Aorta (tissue), 5 donors: ENCODE data around the gene CXXC1. TPM values are rescaled to one million over a fixed set of nuclear protein-coding genes. Genes with fewer than 3 reads are reported as not detected.
"Not testable (repeated sequence)": the region's sequence is repeated elsewhere in the genome, so short reads cannot be mapped to it uniquely, and the experiment has no call there.

Source experiments
- ATAC-seq: fragments of 200-7000 bp; cut with Tn5 transposase; one replicate; pipeline ENCODE4 v1.9.1; 2022; ENCODE audit warnings: moderate library complexity; ENCODE audit not compliant: low FRiP score
- DNase-seq, 2 donors: peaks; one replicate each; pipeline ENCODE4 v3.0.0-alpha.2; 2020
- H3K27ac ChIP-seq, 2 donors: one replicate each; pipeline ENCODE4 v1.5.1; 2013; ENCODE audit warnings: low read length in 2 of 2, mild to moderate bottlenecking in 2 of 2, moderate library complexity in 2 of 2, control low read depth in 1 of 2, inconsistent platforms in 1 of 2, low read depth in 1 of 2
- H3K27me3 ChIP-seq, 2 donors: one replicate each; pipeline ENCODE4 v1.6.1; 2013; ENCODE audit warnings: control low read depth in 1 of 2, low read length in 1 of 2, mild to moderate bottlenecking in 1 of 2, moderate library complexity in 1 of 2; ENCODE audit not compliant: insufficient read depth in 2 of 2, control insufficient read depth in 1 of 2
- H3K36me3 ChIP-seq, 2 donors: one replicate each; pipeline ENCODE4 v1.6.1; 2013; ENCODE audit warnings: control low read depth in 1 of 2, low read length in 1 of 2, mild to moderate bottlenecking in 1 of 2; ENCODE audit not compliant: insufficient read depth in 2 of 2, control insufficient read depth in 1 of 2
- H3K4me1 ChIP-seq, 2 donors: one replicate each; pipeline ENCODE4 v1.6.1; 2013; ENCODE audit warnings: low read length in 2 of 2, control low read depth in 1 of 2, mild to moderate bottlenecking in 1 of 2, moderate library complexity in 1 of 2; ENCODE audit not compliant: insufficient read depth in 2 of 2, control insufficient read depth in 1 of 2
- H3K4me3 ChIP-seq, 2 donors: one replicate each; pipeline ENCODE4 v1.5.1; 2013; ENCODE audit warnings: low read length in 2 of 2, control low read depth in 1 of 2, mild to moderate bottlenecking in 1 of 2
- H3K9me3 ChIP-seq: one replicate; pipeline ENCODE4 v1.6.1; 2013; ENCODE audit warnings: mild to moderate bottlenecking, low read length; ENCODE audit not compliant: control insufficient read depth
- WGBS, 2 donors: extraction: QIAGEN DNeasy Blood & Tissue Kit; methylation state at CpG; one replicate each; pipeline ENCODE4 v1.1.7; 2013; 5-methylcytosine and 5-hydroxymethylcytosine counted together
- intact Hi-C, 2 donors: fragments of 100-400 bp; cut with DNase I; formaldehyde crosslinking; loops; one replicate each; pipeline versions ENCODE4 v1.14.2 to v1.15.0; 2022
- polyA plus RNA-seq, 2 donors: library from polyadenylated mRNA; stranded (reverse); fragments of 200-250 nt; gene quantifications; one replicate each; pipeline ENCODE4 v1.2.3, GENCODE V29; 2013
- total RNA-seq, 2 donors: library from RNA; stranded (reverse); fragmentation: NEBNext Ultra II Directional; extraction: Animal tissue kit (Norgen Biotek cat#: 25700); gene quantifications; one replicate each; pipeline ENCODE4 v1.2.1, GENCODE V29; 2021
- donor health status: healthy with polysubstance abuse.
- donor health status: Bipolar disorder and iron deficiency.
- donor health status: DM: no; HTN: no; CAD: no.
- donor health status: DM: no; HTN: no; CAD: no.
- donor health status: DM: yes; HTN: yes; CAD: no.

The CXXC1 gene
- total and polyA plus RNA-seq, 4 donors, result 33.2 to 169 (median 64.1) TPM

GRCh38 chr18:50299626-50300388 lies 12.3 kb upstream of the CXXC1 start:
- Histone ChIP-seq H3K27ac (no peak overlapping the region), H3K4me1 (no peaks in the 10 kb centered on the region), H3K27me3 (no peaks in the 10 kb centered on the region), H3K4me3 (no peak overlapping the region), H3K9me3 (peaks cover 1% of the 10 kb centered on the region), H3K36me3 (no peaks in the 10 kb centered on the region)
- WGBS, 2 donors, result 64 to 73% methylated on average over 7 of the region's 7 CpGs
- no peak for DNase-seq
- no peak for ATAC-seq
- intact Hi-C loops, result no loop called here

- 20 to 21% methylated on average over 41 to 49 of the region's 49 CpGs for WGBS, 2 donors
- DNase-seq, result peak in 1 of 2 donors; percentile 76
- H3K27ac ChIP-seq, result no peak overlapping the region
Observed at GRCh38 chr18:50298443-50299284, 11.2 kb upstream of the CXXC1 start.

GRCh38 chr18:50297621-50298442 lies 10.3 kb upstream of the CXXC1 start:
- Histone ChIP-seq H3K9me3 (peaks cover 1% of the 10 kb centered on the region), H3K36me3 (no peaks in the 10 kb centered on the region), H3K4me3 (peak overlapping the region in 1 of 2 donors; percentile 12), H3K4me1 (no peaks in the 10 kb centered on the region), H3K27ac (no peak overlapping the region), H3K27me3 (no peaks in the 10 kb centered on the region)
- ATAC-seq (peak; percentile 87), DNase-seq (peak; percentile 91)
- 9% methylated on average over 27 to 28 of the region's 28 CpGs for WGBS, 2 donors
- intact Hi-C loops, result no loop called here

More at GRCh38 chr18:50298443-50299284, 11.2 kb upstream of the CXXC1 start:
- H3K4me3 ChIP-seq, result no peak overlapping the region
- intact Hi-C loops, result no loop called here
- no peaks in the 10 kb centered on the region for H3K36me3 ChIP-seq
- no peak for ATAC-seq
- H3K4me1 ChIP-seq, result no peaks in the 10 kb centered on the region
- peaks cover 1% of the 10 kb centered on the region for H3K9me3 ChIP-seq
- H3K27me3 ChIP-seq, result no peaks in the 10 kb centered on the region

- intact Hi-C loops, result no loop called here
- Histone ChIP-seq H3K27me3 (no peaks in the 10 kb centered on the region), H3K4me3 (no peak overlapping the region), H3K36me3 (no peaks in the 10 kb centered on the region), H3K4me1 (no peaks in the 10 kb centered on the region), H3K27ac (no peak overlapping the region), H3K9me3 (no peaks in the 10 kb centered on the region)
- no peak for ATAC-seq
- no peak for DNase-seq
- 88 to 90% methylated on average over 1 of the region's 1 CpG for WGBS, 2 donors
Observed at GRCh38 chr18:50293039-50293438, 5.5 kb upstream of the CXXC1 start.

- Histone ChIP-seq H3K36me3 (peaks cover 0 to under 1% of the 10 kb centered on the region in 2 donors), H3K9me3 (no peaks in the 10 kb centered on the region), H3K27ac (no peak overlapping the region), H3K4me1 (no peaks in the 10 kb centered on the region), H3K4me3 (no peak overlapping the region), H3K27me3 (no peaks in the 10 kb centered on the region)
- DNase-seq, result no peak
- WGBS, 2 donors, result 87 to 89% methylated on average over 4 of the region's 4 CpGs
- intact Hi-C loops, result loop anchor here (10.0 kb wide), 4 partner anchors 86 to 906 kb away; partner anchors contain the start of genes SKA1 (in 2 of the 2), ACAA2 (in 1 of the 2), MEX3C (in 1 of the 2) and RPL17 (in 1 of the 2)
- no peak for ATAC-seq
Observed at GRCh38 chr18:50289108-50289443, 1.6 kb upstream of the CXXC1 start.

- H3K4me1 ChIP-seq, H3K27me3 ChIP-seq, DNase-seq, H3K36me3 ChIP-seq, ATAC-seq, H3K9me3 ChIP-seq: not testable (repeated sequence)
- intact Hi-C loops, result loop anchor here (10.0 kb wide), 4 partner anchors 86 to 906 kb away; partner anchors contain the start of genes SKA1 (in 2 of the 2), ACAA2 (in 1 of the 2), MEX3C (in 1 of the 2) and RPL17 (in 1 of the 2)
- 75 to 76% methylated on average over 21 of the region's 21 CpGs for WGBS, 2 donors
- H3K4me3 ChIP-seq, result peak overlapping the region; percentile 49 to 71
- H3K27ac ChIP-seq, result peak overlapping the region in 1 of 2 donors; percentile 87
Observed at GRCh38 chr18:50288348-50289107, 1.0 kb upstream of the CXXC1 start.

- peak; percentile 5 for ATAC-seq
- Histone ChIP-seq H3K27ac (peak overlapping the region in 1 of 2 donors; percentile 77), H3K27me3 (no peaks in the 10 kb centered on the region), H3K36me3 (peaks cover 0 to 4% of the 10 kb centered on the region in 2 donors), H3K4me1 (no peaks in the 10 kb centered on the region), H3K9me3 (no peaks in the 10 kb centered on the region), H3K4me3 (peak overlapping the region; percentile 57 to 78)
- peak in 1 of 2 donors; percentile 66 for DNase-seq
- intact Hi-C loops, result loop anchor here (10.0 kb wide), 4 partner anchors 88 to 908 kb away; partner anchors contain the start of genes SKA1 (in 2 of the 2), ACAA2 (in 1 of the 2), MEX3C (in 1 of the 2) and RPL17 (in 1 of the 2)
- 0 to 1% methylated on average over 27 of the region's 27 CpGs for WGBS, 2 donors
Observed at GRCh38 chr18:50287028-50287440, 458 bp downstream of the CXXC1 start.
